ENCODE measurements around the gene RMDN3.

RMDN3 gene, protein sequence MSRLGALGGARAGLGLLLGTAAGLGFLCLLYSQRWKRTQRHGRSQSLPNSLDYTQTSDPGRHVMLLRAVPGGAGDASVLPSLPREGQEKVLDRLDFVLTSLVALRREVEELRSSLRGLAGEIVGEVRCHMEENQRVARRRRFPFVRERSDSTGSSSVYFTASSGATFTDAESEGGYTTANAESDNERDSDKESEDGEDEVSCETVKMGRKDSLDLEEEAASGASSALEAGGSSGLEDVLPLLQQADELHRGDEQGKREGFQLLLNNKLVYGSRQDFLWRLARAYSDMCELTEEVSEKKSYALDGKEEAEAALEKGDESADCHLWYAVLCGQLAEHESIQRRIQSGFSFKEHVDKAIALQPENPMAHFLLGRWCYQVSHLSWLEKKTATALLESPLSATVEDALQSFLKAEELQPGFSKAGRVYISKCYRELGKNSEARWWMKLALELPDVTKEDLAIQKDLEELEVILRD

GRCh38 chr15:40754883-40755811 lies at the start of gene RMDN3:
RMDN3 (minus strand) TSS chr15:40755254; CDS start chr15:40754783, 471 bp downstream.
- Mint-ChIP-seq H3K36me3 (ENCODE audit: low read depth) (peaks cover 20% of the 10 kb centered on the region), H3K4me3 (peak within 1 kb of the TSS; percentile 93)

GRCh38 chr15:40803688-40804087 lies 48.6 kb upstream of the RMDN3 start:
- peaks cover 6% of the 10 kb centered on the region for H3K36me3 Mint-ChIP-seq (ENCODE audit: low read depth)
- H3K4me1 Mint-ChIP-seq (ENCODE audit: low read depth): peaks cover 21% of the 10 kb centered on the region

More at GRCh38 chr15:40754883-40755811, at the start of gene RMDN3:
- no peaks in the 10 kb centered on the region for H3K9me3 Mint-ChIP-seq
- H3K27me3 Mint-ChIP-seq (ENCODE audit: low read depth): no peaks in the 10 kb centered on the region
- H3K4me1 Mint-ChIP-seq (ENCODE audit: low read depth): peaks cover 34% of the 10 kb centered on the region
- H3K27ac Mint-ChIP-seq: peak within 1 kb of the TSS; percentile 99

GRCh38 chr15:40803076-40803475 lies 48.0 kb upstream of the RMDN3 start:
- Mint-ChIP-seq H3K9me3 (no peaks in the 10 kb centered on the region), H3K36me3 (ENCODE audit: low read depth) (peaks cover 10% of the 10 kb centered on the region), H3K27ac (no peak overlapping the region), H3K4me3 (no peak overlapping the region), H3K27me3 (ENCODE audit: low read depth) (no peaks in the 10 kb centered on the region), H3K4me1 (ENCODE audit: low read depth) (peaks cover 20% of the 10 kb centered on the region)

More at GRCh38 chr15:40803688-40804087, 48.6 kb upstream of the RMDN3 start:
- Mint-ChIP-seq H3K27me3 (ENCODE audit: low read depth) (no peaks in the 10 kb centered on the region), H3K4me3 (no peak overlapping the region), H3K9me3 (no peaks in the 10 kb centered on the region), H3K27ac (no peak overlapping the region)

GRCh38 chr15:40799523-40799922 lies 44.5 kb upstream of the RMDN3 start:
- H3K27me3 Mint-ChIP-seq (ENCODE audit: low read depth): no peaks in the 10 kb centered on the region
- no peak overlapping the region for H3K27ac Mint-ChIP-seq
- H3K4me1 Mint-ChIP-seq (ENCODE audit: low read depth): peaks cover 13% of the 10 kb centered on the region
- no peak overlapping the region for H3K4me3 Mint-ChIP-seq
- H3K36me3 Mint-ChIP-seq (ENCODE audit: low read depth): peaks cover 10% of the 10 kb centered on the region
- no peaks in the 10 kb centered on the region for H3K9me3 Mint-ChIP-seq

- Mint-ChIP-seq H3K4me1 (ENCODE audit: low read depth) (peaks cover 13% of the 10 kb centered on the region), H3K27me3 (ENCODE audit: low read depth) (no peaks in the 10 kb centered on the region), H3K4me3 (no peak overlapping the region), H3K36me3 (ENCODE audit: low read depth) (peaks cover 7% of the 10 kb centered on the region), H3K27ac (no peak overlapping the region), H3K9me3 (no peaks in the 10 kb centered on the region)
These were observed 41.5 kb upstream of the RMDN3 start for GRCh38 chr15:40796512-40796911.

DNA sequence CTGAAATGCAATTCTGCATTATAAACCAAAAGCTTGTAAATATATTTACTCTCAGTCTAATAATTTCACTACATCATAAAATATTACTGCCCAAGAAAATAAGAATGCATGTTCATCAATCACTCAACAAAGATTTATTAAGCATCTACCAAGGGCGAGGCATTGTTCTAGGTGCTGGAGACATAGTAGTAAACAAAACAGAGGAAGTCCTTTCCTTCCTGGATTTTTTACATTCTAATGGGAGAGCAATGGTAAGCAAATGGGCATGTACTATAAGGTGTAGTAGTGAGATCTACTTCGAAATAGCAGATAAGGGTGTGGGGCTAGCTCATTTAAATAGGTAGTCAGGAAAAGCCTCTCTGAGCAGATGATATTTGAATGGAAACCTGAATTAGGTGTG lies 41.0 kb upstream of the RMDN3 start:
- Mint-ChIP-seq H3K4me3 (no peak overlapping the region), H3K27ac (no peak overlapping the region), H3K27me3 (ENCODE audit: low read depth) (no peaks in the 10 kb centered on the region), H3K4me1 (ENCODE audit: low read depth) (peaks cover 11% of the 10 kb centered on the region), H3K9me3 (no peaks in the 10 kb centered on the region), H3K36me3 (ENCODE audit: low read depth) (peaks cover 7% of the 10 kb centered on the region)

DNA sequence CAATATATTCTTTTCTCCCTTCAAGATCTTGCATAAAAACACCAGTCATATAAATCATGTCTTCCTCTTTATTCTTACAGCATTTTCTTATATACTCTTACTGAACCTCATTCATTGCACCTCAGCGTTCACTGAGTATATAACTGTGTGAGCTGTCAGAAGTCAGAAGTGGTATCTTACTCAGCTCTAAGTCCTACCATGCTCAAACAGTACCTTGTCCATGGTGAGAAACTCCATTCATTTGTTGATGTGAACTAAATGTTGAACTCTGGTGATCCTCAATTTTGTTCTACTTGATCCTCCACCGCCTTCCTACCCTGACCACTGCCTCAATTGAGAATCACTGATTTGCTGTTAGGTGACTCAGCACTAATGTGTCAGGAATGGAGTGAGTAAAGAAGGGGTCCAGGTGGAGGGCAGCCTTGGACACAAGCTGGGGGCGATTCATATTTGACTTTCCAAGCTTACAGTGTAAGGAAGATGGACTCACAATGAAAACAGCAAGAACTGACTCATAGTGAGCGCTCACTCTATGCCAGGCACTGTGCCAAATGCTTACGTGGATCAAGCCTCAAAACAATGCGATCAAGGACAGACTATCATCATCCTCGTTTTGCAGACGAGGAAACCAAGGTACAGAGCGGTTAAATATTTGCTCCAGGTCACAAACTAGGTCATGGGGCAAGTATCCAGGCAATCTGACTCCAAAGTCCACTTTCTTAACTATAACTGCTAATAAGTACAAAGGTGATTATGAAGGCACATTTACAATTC lies 38.3 kb upstream of the RMDN3 start:
- H3K36me3 Mint-ChIP-seq (ENCODE audit: low read depth): peaks cover 5% of the 10 kb centered on the region
- H3K9me3 Mint-ChIP-seq: no peaks in the 10 kb centered on the region
- H3K27me3 Mint-ChIP-seq (ENCODE audit: low read depth): no peaks in the 10 kb centered on the region
- H3K4me1 Mint-ChIP-seq (ENCODE audit: low read depth): peaks cover 11% of the 10 kb centered on the region
- H3K27ac Mint-ChIP-seq: no peak overlapping the region
- H3K4me3 Mint-ChIP-seq: no peak overlapping the region

DNA sequence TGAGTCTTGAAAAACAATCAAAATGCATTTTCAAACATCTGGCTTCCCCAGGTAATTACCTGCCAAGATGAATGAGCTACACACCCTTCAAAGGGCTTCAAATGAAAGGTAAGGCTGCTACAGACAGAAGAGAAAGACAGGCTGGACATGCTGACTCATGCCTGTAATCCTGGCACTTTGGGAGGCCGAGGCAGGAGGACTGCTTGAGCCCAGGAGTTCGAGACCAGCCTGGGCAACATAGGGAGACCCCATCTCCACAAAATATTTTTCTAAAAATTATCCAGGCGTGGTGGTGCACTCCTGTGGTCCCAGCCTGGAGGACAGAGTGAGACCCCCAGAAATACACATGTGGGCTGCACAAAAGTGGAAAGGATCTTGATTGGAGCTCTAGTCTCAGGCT lies 37.3 kb upstream of the RMDN3 start:
- Mint-ChIP-seq H3K36me3 (ENCODE audit: low read depth) (no peaks in the 10 kb centered on the region), H3K4me3 (no peak overlapping the region), H3K27ac (peak overlapping the region; percentile 41), H3K4me1 (ENCODE audit: low read depth) (peaks cover 12% of the 10 kb centered on the region), H3K9me3 (no peaks in the 10 kb centered on the region), H3K27me3 (ENCODE audit: low read depth) (no peaks in the 10 kb centered on the region)

DNA sequence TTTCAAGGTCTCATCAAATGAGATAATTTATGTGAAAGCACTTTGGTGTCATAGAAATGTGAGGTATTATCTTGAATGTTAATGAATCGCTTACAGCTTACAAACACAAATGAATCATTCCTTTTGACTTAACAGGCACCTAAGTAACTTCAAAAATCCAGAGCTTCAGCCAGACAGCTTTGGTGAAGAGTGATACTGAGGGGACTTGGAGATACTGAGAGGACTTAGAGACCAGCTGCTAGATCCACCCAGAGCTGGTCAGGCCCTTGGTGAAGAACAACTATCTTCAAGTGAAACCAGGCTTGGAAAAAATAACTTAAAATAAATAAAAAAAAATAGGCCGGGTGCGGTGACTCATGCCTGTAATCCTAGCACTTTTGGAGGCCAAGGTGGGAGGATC lies 35.7 kb upstream of the RMDN3 start:
- H3K4me1 Mint-ChIP-seq (ENCODE audit: low read depth): peaks cover 19% of the 10 kb centered on the region
- H3K36me3 Mint-ChIP-seq (ENCODE audit: low read depth): no peaks in the 10 kb centered on the region
- no peaks in the 10 kb centered on the region for H3K9me3 Mint-ChIP-seq
- no peaks in the 10 kb centered on the region for H3K27me3 Mint-ChIP-seq (ENCODE audit: low read depth)
- no peak overlapping the region for H3K27ac Mint-ChIP-seq
- no peak overlapping the region for H3K4me3 Mint-ChIP-seq

- Mint-ChIP-seq H3K27ac (no peak overlapping the region), H3K4me1 (ENCODE audit: low read depth) (peaks cover 19% of the 10 kb centered on the region), H3K4me3 (no peak overlapping the region), H3K36me3 (ENCODE audit: low read depth) (no peaks in the 10 kb centered on the region), H3K9me3 (no peaks in the 10 kb centered on the region), H3K27me3 (ENCODE audit: low read depth) (no peaks in the 10 kb centered on the region)
These were observed 34.9 kb upstream of the RMDN3 start for GRCh38 chr15:40789999-40790398.

DNA sequence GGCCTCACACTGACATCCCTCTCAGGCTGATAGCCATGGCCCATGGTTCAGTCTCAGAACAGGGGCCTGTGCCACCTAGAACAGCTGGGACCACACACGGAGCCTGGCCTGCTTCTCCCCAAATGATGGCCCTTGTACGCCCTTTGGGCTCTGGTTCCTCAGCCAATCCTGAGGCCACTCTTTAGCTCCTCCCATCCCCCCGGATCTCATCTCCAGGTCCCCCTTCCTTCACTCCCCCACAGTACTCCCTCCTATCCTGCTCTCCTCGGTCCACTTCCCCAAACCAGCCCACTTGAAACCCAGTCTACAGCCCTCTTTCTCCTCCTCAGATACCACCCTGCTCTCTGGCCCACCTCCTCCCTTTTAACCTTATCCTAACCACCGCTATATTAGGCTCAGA lies 34.1 kb upstream of the RMDN3 start:
- Mint-ChIP-seq H3K27me3 (ENCODE audit: low read depth) (no peaks in the 10 kb centered on the region), H3K27ac (no peak overlapping the region), H3K4me1 (ENCODE audit: low read depth) (peaks cover 19% of the 10 kb centered on the region), H3K4me3 (no peak overlapping the region), H3K9me3 (no peaks in the 10 kb centered on the region), H3K36me3 (ENCODE audit: low read depth) (no peaks in the 10 kb centered on the region)

DNA sequence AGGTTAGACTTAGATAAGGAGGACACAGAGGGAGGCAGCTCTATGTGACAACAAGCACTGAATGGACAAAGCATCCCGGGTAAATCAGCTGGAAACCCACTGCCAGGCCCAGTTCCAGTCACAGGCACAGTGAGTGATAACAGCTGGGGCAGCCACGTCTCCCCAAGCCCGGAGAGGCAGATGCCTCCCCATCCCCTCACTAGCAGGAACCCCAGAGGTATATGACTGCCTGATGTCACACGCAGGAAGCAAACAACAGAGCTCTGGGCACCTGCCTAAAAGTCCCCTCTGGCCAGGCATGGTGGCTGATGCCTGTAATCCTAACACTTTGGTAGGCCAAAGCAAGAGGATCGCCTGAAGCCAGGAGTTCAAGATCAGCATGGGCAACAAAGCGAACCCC lies 32.9 kb upstream of the RMDN3 start:
- peak overlapping the region; percentile 17 for H3K4me3 Mint-ChIP-seq
- H3K36me3 Mint-ChIP-seq (ENCODE audit: low read depth): no peaks in the 10 kb centered on the region
- H3K9me3 Mint-ChIP-seq: no peaks in the 10 kb centered on the region
- peak overlapping the region; percentile 38 for H3K27ac Mint-ChIP-seq
- no peaks in the 10 kb centered on the region for H3K27me3 Mint-ChIP-seq (ENCODE audit: low read depth)
- H3K4me1 Mint-ChIP-seq (ENCODE audit: low read depth): peaks cover 19% of the 10 kb centered on the region

GRCh38 chr15:40787344-40787841 lies 32.3 kb upstream of the RMDN3 start:
- no peaks in the 10 kb centered on the region for H3K27me3 Mint-ChIP-seq (ENCODE audit: low read depth)
- no peaks in the 10 kb centered on the region for H3K9me3 Mint-ChIP-seq

DNA sequence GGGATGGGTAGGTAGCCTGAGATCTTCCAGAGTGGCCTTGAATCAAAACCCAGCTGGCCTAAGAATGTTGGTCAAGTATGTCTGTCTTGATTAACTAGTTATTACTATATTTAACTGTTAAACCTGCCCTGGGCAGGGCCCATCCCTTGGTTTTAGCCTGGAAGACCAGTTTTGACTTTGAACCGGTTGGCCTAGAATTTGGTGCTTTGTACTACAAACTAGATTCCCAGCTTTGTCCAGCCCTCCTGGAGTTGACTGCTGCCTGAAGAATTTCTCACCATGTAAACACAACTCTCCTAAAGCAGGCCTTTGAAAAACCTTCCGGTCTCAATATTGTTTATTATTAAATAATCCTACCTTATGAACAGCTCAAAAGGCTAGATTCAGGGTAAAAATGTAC lies 30.8 kb upstream of the RMDN3 start:
- Mint-ChIP-seq H3K4me3 (no peak overlapping the region), H3K36me3 (ENCODE audit: low read depth) (peaks cover 2% of the 10 kb centered on the region), H3K9me3 (no peaks in the 10 kb centered on the region), H3K4me1 (ENCODE audit: low read depth) (peaks cover 20% of the 10 kb centered on the region), H3K27ac (no peak overlapping the region), H3K27me3 (ENCODE audit: low read depth) (no peaks in the 10 kb centered on the region)

More at GRCh38 chr15:40787344-40787841, 32.3 kb upstream of the RMDN3 start:
- peak overlapping the region; percentile 56 for H3K27ac Mint-ChIP-seq
- H3K36me3 Mint-ChIP-seq (ENCODE audit: low read depth): peaks cover 2% of the 10 kb centered on the region
- H3K4me3 Mint-ChIP-seq: peak overlapping the region; percentile 17
- H3K4me1 Mint-ChIP-seq (ENCODE audit: low read depth): peaks cover 23% of the 10 kb centered on the region
